ENCODE measurements around the gene CFAP53. TPM values are rescaled to one million over a fixed set of nuclear protein-coding genes. Genes with fewer than 3 reads are reported as not detected.

Gene CFAP53
- total RNA-seq, 1 donor from 2014 or later = 0.69 TPM

Other genes starting within 250 kb of the CFAP53 start
- 34.1 and 48.4 TPM in 2 replicates for gene MYO5B, start 71.3 kb downstream of the CFAP53 start, total RNA-seq
- gene MBD1, start 15.0 kb upstream of the CFAP53 start, total RNA-seq = 56.5 and 70.2 TPM in 2 replicates
- 35.8 and 50.9 TPM in 2 replicates for gene CXXC1, start 21.2 kb upstream of the CFAP53 start, total RNA-seq
- gene SKA1, start 108.6 kb upstream of the CFAP53 start, total RNA-seq = 23.9 and 34.2 TPM in 2 replicates

Data from epithelial cell of proximal tubule (primary cell).